ENCODE measurements around the gene MICU1. TPM values are rescaled to one million over a fixed set of nuclear protein-coding genes. Genes with fewer than 3 reads are reported as not detected.

Gene MICU1
- total RNA-seq, 1 experiment from 2014 or later = 46.9 TPM

DNA sequence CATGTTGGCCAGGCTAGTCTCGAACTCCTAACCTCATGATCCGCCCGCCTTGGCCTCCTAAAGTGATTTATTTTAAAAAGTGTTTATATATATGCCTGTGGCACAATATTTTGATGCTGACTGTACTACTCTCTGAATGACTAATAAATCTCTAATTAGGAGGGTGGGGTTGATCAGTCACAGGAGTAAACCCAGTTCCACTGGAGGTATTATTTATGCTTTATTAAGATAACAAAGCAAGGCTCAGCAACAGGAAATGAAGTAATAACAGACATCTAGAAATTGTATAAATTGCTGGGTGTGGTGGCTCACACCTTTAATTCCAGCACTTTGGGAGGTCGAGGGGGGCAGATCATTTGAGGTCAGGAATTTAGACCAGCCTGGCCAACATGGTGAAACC is 40.0 kb upstream of the MICU1 start:
- TF ChIP-seq TCF7L2 (IDR thresholded peaks at IDR 0.05; ENCODE audit: low read depth, low read length) = no peak
- no peak for TF ChIP-seq SIN3A (IDR thresholded peaks at IDR 0.05; ENCODE audit: borderline replicate concordance, insufficient read depth, low read depth, low read length)
- TF ChIP-seq POLR2AphosphoS5 (IDR thresholded peaks at IDR 0.05; ENCODE audit: low read depth, low read length) = no peak
- TF ChIP-seq, protein P1, sequence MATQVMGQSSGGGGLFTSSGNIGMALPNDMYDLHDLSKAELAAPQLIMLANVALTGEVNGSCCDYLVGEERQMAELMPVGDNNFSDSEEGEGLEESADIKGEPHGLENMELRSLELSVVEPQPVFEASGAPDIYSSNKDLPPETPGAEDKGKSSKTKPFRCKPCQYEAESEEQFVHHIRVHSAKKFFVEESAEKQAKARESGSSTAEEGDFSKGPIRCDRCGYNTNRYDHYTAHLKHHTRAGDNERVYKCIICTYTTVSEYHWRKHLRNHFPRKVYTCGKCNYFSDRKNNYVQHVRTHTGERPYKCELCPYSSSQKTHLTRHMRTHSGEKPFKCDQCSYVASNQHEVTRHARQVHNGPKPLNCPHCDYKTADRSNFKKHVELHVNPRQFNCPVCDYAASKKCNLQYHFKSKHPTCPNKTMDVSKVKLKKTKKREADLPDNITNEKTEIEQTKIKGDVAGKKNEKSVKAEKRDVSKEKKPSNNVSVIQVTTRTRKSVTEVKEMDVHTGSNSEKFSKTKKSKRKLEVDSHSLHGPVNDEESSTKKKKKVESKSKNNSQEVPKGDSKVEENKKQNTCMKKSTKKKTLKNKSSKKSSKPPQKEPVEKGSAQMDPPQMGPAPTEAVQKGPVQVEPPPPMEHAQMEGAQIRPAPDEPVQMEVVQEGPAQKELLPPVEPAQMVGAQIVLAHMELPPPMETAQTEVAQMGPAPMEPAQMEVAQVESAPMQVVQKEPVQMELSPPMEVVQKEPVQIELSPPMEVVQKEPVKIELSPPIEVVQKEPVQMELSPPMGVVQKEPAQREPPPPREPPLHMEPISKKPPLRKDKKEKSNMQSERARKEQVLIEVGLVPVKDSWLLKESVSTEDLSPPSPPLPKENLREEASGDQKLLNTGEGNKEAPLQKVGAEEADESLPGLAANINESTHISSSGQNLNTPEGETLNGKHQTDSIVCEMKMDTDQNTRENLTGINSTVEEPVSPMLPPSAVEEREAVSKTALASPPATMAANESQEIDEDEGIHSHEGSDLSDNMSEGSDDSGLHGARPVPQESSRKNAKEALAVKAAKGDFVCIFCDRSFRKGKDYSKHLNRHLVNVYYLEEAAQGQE (IDR thresholded peaks at IDR 0.05; ENCODE audit: insufficient read depth in 1 of 2, low read depth in 2 of 2, low read length in 1 of 2) = no peak
- TF ChIP-seq, protein P2, sequence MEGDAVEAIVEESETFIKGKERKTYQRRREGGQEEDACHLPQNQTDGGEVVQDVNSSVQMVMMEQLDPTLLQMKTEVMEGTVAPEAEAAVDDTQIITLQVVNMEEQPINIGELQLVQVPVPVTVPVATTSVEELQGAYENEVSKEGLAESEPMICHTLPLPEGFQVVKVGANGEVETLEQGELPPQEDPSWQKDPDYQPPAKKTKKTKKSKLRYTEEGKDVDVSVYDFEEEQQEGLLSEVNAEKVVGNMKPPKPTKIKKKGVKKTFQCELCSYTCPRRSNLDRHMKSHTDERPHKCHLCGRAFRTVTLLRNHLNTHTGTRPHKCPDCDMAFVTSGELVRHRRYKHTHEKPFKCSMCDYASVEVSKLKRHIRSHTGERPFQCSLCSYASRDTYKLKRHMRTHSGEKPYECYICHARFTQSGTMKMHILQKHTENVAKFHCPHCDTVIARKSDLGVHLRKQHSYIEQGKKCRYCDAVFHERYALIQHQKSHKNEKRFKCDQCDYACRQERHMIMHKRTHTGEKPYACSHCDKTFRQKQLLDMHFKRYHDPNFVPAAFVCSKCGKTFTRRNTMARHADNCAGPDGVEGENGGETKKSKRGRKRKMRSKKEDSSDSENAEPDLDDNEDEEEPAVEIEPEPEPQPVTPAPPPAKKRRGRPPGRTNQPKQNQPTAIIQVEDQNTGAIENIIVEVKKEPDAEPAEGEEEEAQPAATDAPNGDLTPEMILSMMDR (IDR thresholded peaks at IDR 0.05) = no peak
- no peaks in the 10 kb centered on the region for H3K4me1 ChIP-seq (ENCODE audit: control insufficient read depth, insufficient read depth, low read length)
- H3K27me3 ChIP-seq (ENCODE audit: control insufficient read depth, insufficient read depth, low read length) = no peaks in the 10 kb centered on the region
- no peaks in the 10 kb centered on the region for H3K9me3 ChIP-seq (ENCODE audit: control insufficient read depth, insufficient read depth, low read depth, low read length)
- H3K27ac ChIP-seq (ENCODE audit: low read length) = no peak overlapping the region
- ATAC-seq = no peak
- H3K36me3 ChIP-seq (ENCODE audit: control insufficient read depth, insufficient read depth, low read length) = no peaks in the 10 kb centered on the region
- in situ Hi-C loops (cut with HindIII; ENCODE audit: low pct_unique_long_range_greater_than_20kb, low sequenced_read_pairs) (no loop called here), intact Hi-C loops (cut with micrococcal nuclease; ENCODE audit: unreplicated experiment) (no loop called here)
- BruUV-seq (replicated peaks) = no TSS peak
- CTCF ChIA-PET = no interaction called here
- no peak overlapping the region for H3K4me3 ChIP-seq (ENCODE audit: low read depth in 2 of 2, low read length in 2 of 2)
- POLR2A ChIA-PET = no interaction called here
- DNase-seq (ENCODE audit: low read depth, low spot score) = no peak

DNA sequence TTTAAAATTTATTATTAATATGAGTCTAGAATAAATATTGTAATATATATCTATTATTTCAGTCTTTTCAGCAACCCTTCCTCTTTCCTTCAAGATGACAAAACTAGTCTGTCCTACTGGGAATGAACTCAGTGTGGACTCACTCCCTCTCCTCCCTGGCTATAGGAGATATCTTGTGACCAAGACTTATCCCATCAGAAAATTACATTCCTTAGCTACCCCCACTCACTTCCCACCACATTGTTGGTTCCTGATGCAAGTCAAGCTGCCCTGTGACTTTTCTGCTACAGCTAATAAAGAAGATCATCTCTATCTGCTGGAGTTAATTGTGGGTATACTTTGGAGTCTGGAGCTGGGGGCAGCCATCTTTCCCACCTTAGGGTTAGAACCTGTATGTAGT is 38.1 kb upstream of the MICU1 start:
- CTCF ChIA-PET = no interaction called here
- BruUV-seq (replicated peaks) = no TSS peak
- no peak overlapping the region for H3K4me3 ChIP-seq (ENCODE audit: low read depth in 2 of 2, low read length in 2 of 2)
- DNase-seq (ENCODE audit: low read depth, low spot score) (no peak), ATAC-seq (no peak)
- H3K27me3 ChIP-seq (ENCODE audit: control insufficient read depth, insufficient read depth, low read length) = no peaks in the 10 kb centered on the region
- intact Hi-C loops (cut with micrococcal nuclease; ENCODE audit: unreplicated experiment) (no loop called here), in situ Hi-C loops (cut with HindIII; ENCODE audit: low pct_unique_long_range_greater_than_20kb, low sequenced_read_pairs) (no loop called here)
- H3K27ac ChIP-seq (ENCODE audit: low read length) = no peak overlapping the region
- H3K4me1 ChIP-seq (ENCODE audit: control insufficient read depth, insufficient read depth, low read length) = no peaks in the 10 kb centered on the region
- TF ChIP-seq TCF7L2 (IDR thresholded peaks at IDR 0.05; ENCODE audit: low read depth, low read length) (no peak), SIN3A (IDR thresholded peaks at IDR 0.05; ENCODE audit: borderline replicate concordance, insufficient read depth, low read depth, low read length) (no peak), POLR2AphosphoS5 (IDR thresholded peaks at IDR 0.05; ENCODE audit: low read depth, low read length) (no peak)
- TF ChIP-seq, protein P2 (IDR thresholded peaks at IDR 0.05) = no peak
- TF ChIP-seq, protein P1 (IDR thresholded peaks at IDR 0.05; ENCODE audit: insufficient read depth in 1 of 2, low read depth in 2 of 2, low read length in 1 of 2) = no peak
- H3K36me3 ChIP-seq (ENCODE audit: control insufficient read depth, insufficient read depth, low read length) = no peaks in the 10 kb centered on the region
- no peaks in the 10 kb centered on the region for H3K9me3 ChIP-seq (ENCODE audit: control insufficient read depth, insufficient read depth, low read depth, low read length)
- POLR2A ChIA-PET = no interaction called here
